H1 (cell line): Measurements from ENCODE around the gene ASAP2. TPM values are rescaled to one million over a fixed set of nuclear protein-coding genes. Genes with fewer than 3 reads are reported as not detected.

Experiments
- CTCF ChIA-PET: fragments of 300-600 bp; sonication (Branson Sonifier 250); formaldehyde crosslinking; loops from one replicate; lab custom pipeline; 2021; ENCODE audit not compliant: partially characterized antibody; lab: Charles Lee
- POLR2A ChIA-PET: fragments of 300-600 bp; sonication (Branson Sonifier 250); formaldehyde crosslinking; loops from one replicate; lab custom pipeline; 2021; ENCODE audit warnings: inconsistent platforms; ENCODE audit not compliant: partially characterized antibody; lab: Charles Lee
- DNase-seq, 2 experiments: peaks; one replicate each; pipeline versions ENCODE4 v3.0.0 to v3.0.0-alpha.2; 2010 to 2022; ENCODE audit warnings: low spot score in 2 of 2, low read depth in 1 of 2, mixed read lengths in 1 of 2
- FAIRE-seq: peaks from 2 replicates; lab custom pipeline; 2011; peaks lifted over from hg19 to GRCh38; lab: Jason Lieb, UNC
- H2AFZ ChIP-seq: 2 replicates; pipeline ENCODE4 v1.8.1; 2012; ENCODE audit warnings: low read length, inconsistent platforms
- H2AK5ac ChIP-seq: 2 replicates; pipeline ENCODE4 v1.6.1; 2013; ENCODE audit warnings: low read depth, low read length
- H2BK120ac ChIP-seq: replicated peaks from 2 replicates; pipeline ENCODE3; 2013; ENCODE audit warnings: low read depth, low read length, inconsistent platforms
- H2BK12ac ChIP-seq: 2 replicates; pipeline ENCODE4 v1.6.1; 2013; ENCODE audit warnings: low read depth, low read length
- H2BK15ac ChIP-seq: 2 replicates; pipeline ENCODE4 v1.6.1; 2013; ENCODE audit warnings: low read length
- H2BK20ac ChIP-seq: 2 replicates; pipeline ENCODE4 v1.6.1; 2013; ENCODE audit warnings: low read length
- H2BK5ac ChIP-seq: 2 replicates; pipeline ENCODE4 v1.6.1; 2013; ENCODE audit warnings: low read depth, low read length
- H3K14ac ChIP-seq: 2 replicates; pipeline ENCODE4 v1.6.1; 2013; ENCODE audit warnings: inconsistent platforms; ENCODE audit not compliant: insufficient read length
- H3K18ac ChIP-seq: 2 replicates; pipeline ENCODE4 v1.6.1; 2013; ENCODE audit warnings: low read length; ENCODE audit errors: extremely low read depth
- H3K23ac ChIP-seq: 2 replicates; pipeline ENCODE4 v1.6.1; 2013; ENCODE audit warnings: inconsistent platforms; ENCODE audit not compliant: insufficient read length
- H3K23me2 ChIP-seq: 2 replicates; pipeline ENCODE4 v1.6.1; 2013; ENCODE audit warnings: low read depth, low read length
- H3K27ac ChIP-seq: 2 replicates; pipeline ENCODE4 v1.6.1; 2011; ENCODE audit warnings: low read depth, low read length, inconsistent platforms
- H3K27me3 ChIP-seq, 4 experiments: replicated peaks in 1 of 4; 1 replicate in 1 of 4; 2 replicates in 3 of 4; pipeline versions ENCODE4 v1.6.1 to v1.8.1; 2011 to 2013; ENCODE audit warnings: low read length in 3 of 4, mild to moderate bottlenecking in 3 of 4, inconsistent platforms in 2 of 4, mixed read lengths in 2 of 4, moderate library complexity in 1 of 4; ENCODE audit not compliant: control insufficient read depth in 3 of 4, insufficient read depth in 3 of 4; ENCODE audit errors: extremely low read depth in 1 of 4
- H3K36me3 ChIP-seq, 4 experiments: 2 replicates each; pipeline versions ENCODE4 v1.6.1 to v1.8.1; 2011 to 2013; ENCODE audit warnings: mild to moderate bottlenecking in 4 of 4, low read length in 3 of 4, moderate library complexity in 2 of 4, control low read depth in 1 of 4, inconsistent platforms in 1 of 4; ENCODE audit not compliant: insufficient read depth in 4 of 4, control insufficient read depth in 2 of 4
- H3K4ac ChIP-seq: replicated peaks from 2 replicates; pipeline ENCODE3; 2013; ENCODE audit warnings: low read length, low read depth, mixed read lengths, inconsistent platforms; ENCODE audit not compliant: insufficient read length
- H3K4me1 ChIP-seq, 4 experiments: replicated peaks in 1 of 4; 1 replicate in 1 of 4; 2 replicates in 3 of 4; pipeline versions ENCODE4 v1.6.1 to v1.8.1; 2011 to 2013; ENCODE audit warnings: low read length in 3 of 4, inconsistent platforms in 2 of 4, mixed read lengths in 1 of 4; ENCODE audit not compliant: insufficient read depth in 4 of 4, control insufficient read depth in 3 of 4
- H3K4me2 ChIP-seq, 2 experiments: 2 replicates each; pipeline versions ENCODE4 v1.6.1 to v1.8.1; 2011 to 2013; ENCODE audit warnings: low read depth in 2 of 2, low read length in 2 of 2, control low read depth in 1 of 2, inconsistent platforms in 1 of 2, mild to moderate bottlenecking in 1 of 2; ENCODE audit not compliant: insufficient read depth in 1 of 2
- H3K4me3 ChIP-seq, 4 experiments: fragments of 200-600, 300-600 bp in 1 of 4; sonication (generic), shearing (Covaris generic), sonication (Bioruptor Twin) in 1 of 4; 2 replicates each; pipeline versions ENCODE4 v1.5.1 to v1.8.1; 2011 to 2016; ENCODE audit warnings: low read length in 4 of 4, low read depth in 3 of 4, control low read depth in 2 of 4, inconsistent platforms in 2 of 4, mild to moderate bottlenecking in 2 of 4, mixed read lengths in 1 of 4, moderate library complexity in 1 of 4; ENCODE audit not compliant: insufficient read depth in 2 of 4; ENCODE audit errors: extremely low read depth in 1 of 4
- H3K56ac ChIP-seq: replicated peaks from 2 replicates; pipeline ENCODE3; 2013; ENCODE audit warnings: low read depth, mild to moderate bottlenecking, mixed read lengths, low read length, inconsistent platforms; ENCODE audit not compliant: insufficient read length
- H3K79me1 ChIP-seq: 2 replicates; pipeline ENCODE4 v1.6.1; 2013; ENCODE audit warnings: low read depth, low read length, control low read depth
- H3K79me2 ChIP-seq, 2 experiments: 2 replicates each; pipeline versions ENCODE4 v1.6.1 to v1.8.1; 2012 to 2013; ENCODE audit warnings: low read length in 2 of 2, mild to moderate bottlenecking in 2 of 2, inconsistent platforms in 1 of 2; ENCODE audit not compliant: insufficient read depth in 2 of 2, control insufficient read depth in 1 of 2
- H3K9ac ChIP-seq, 4 experiments: replicated peaks in 1 of 4; 1 replicate in 1 of 4; 2 replicates in 3 of 4; pipeline versions ENCODE4 v1.6.1 to v1.8.1; 2011 to 2013; ENCODE audit warnings: low read depth in 3 of 4, low read length in 3 of 4, control low read depth in 2 of 4, mild to moderate bottlenecking in 2 of 4, moderate library complexity in 2 of 4, inconsistent platforms in 1 of 4; ENCODE audit errors: extremely low read depth in 1 of 4
- H3K9me3 ChIP-seq, 2 experiments: 2 replicates each; pipeline versions ENCODE4 v1.6.1 to v1.8.1; 2012 to 2013; ENCODE audit warnings: mild to moderate bottlenecking in 2 of 2, moderate library complexity in 2 of 2, control low read depth in 1 of 2, inconsistent platforms in 1 of 2, low read depth in 1 of 2, low read length in 1 of 2, mixed read lengths in 1 of 2; ENCODE audit not compliant: insufficient read depth in 2 of 2
- H4K20me1 ChIP-seq, 2 experiments: replicated peaks in 1 of 2; 2 replicates each; pipeline versions ENCODE3 to v1.8.1; 2011 to 2013; ENCODE audit warnings: inconsistent platforms in 2 of 2, low read length in 2 of 2, mild to moderate bottlenecking in 1 of 2; ENCODE audit not compliant: insufficient read depth in 2 of 2, control insufficient read depth in 1 of 2
- H4K5ac ChIP-seq: 2 replicates; pipeline ENCODE4 v1.6.1; 2013; ENCODE audit warnings: low read length, low read depth, mixed read lengths, inconsistent platforms; ENCODE audit not compliant: insufficient read length
- H4K8ac ChIP-seq: 2 replicates; pipeline ENCODE4 v1.8.0; 2013; ENCODE audit warnings: mild to moderate bottlenecking, moderate library complexity, low read length, inconsistent platforms; ENCODE audit not compliant: insufficient read depth; ENCODE audit errors: extremely low read depth
- H4K91ac ChIP-seq: replicated peaks from 2 replicates; pipeline ENCODE3; 2013; ENCODE audit warnings: low read length, mixed read lengths, inconsistent platforms; ENCODE audit not compliant: insufficient read length
- ASH2L ChIP-seq: fragments of 200-600, 300-600 bp; sonication (generic); IDR thresholded peaks from one replicate; pipeline ENCODE4 v1.7.1; 2017; ENCODE audit warnings: low read length
- BRCA1 ChIP-seq: IDR thresholded peaks from 2 replicates; pipeline ENCODE4 v1.6.1; 2012; ENCODE audit warnings: low read depth, low read length, improper control_type of control experiment
- CREB1 ChIP-seq: IDR thresholded peaks from 2 replicates; pipeline ENCODE4 v1.6.1; 2012; ENCODE audit warnings: inconsistent platforms
- FOSL1 ChIP-seq: IDR thresholded peaks from 2 replicates; pipeline ENCODE4 v1.6.1; 2011; ENCODE audit warnings: mild to moderate bottlenecking, low read depth, low read length, moderate library complexity; ENCODE audit not compliant: insufficient read depth
- GABPA ChIP-seq: IDR thresholded peaks from 2 replicates; pipeline ENCODE4 v1.6.1; 2011; ENCODE audit warnings: mild to moderate bottlenecking, low read length, moderate library complexity, borderline replicate concordance; ENCODE audit not compliant: insufficient read depth
- GTF2F1 ChIP-seq: IDR thresholded peaks from 2 replicates; pipeline ENCODE4 v1.6.1; 2012; ENCODE audit warnings: low read depth, low read length, improper control_type of control experiment, borderline replicate concordance
- JUN ChIP-seq: IDR thresholded peaks from 2 replicates; pipeline ENCODE4 v1.6.1; 2011; ENCODE audit warnings: low read depth, mild to moderate bottlenecking, improper control_type of control experiment, low read length
- MAX ChIP-seq: IDR thresholded peaks from 2 replicates; pipeline ENCODE4 v1.6.1; 2012; ENCODE audit warnings: inconsistent platforms
- POLR2A ChIP-seq, 2 experiments: IDR thresholded peaks; 1 replicate in 1 of 2; 2 replicates in 1 of 2; pipeline ENCODE4 v1.6.1; 2011; ENCODE audit warnings: low read depth in 2 of 2, low read length in 2 of 2, mild to moderate bottlenecking in 2 of 2; ENCODE audit errors: control extremely low read depth in 1 of 2
- POU5F1 ChIP-seq: IDR thresholded peaks from 2 replicates; pipeline ENCODE4 v1.6.1; 2011; ENCODE audit warnings: low read depth, mild to moderate bottlenecking, low read length, moderate library complexity
- RBBP5 ChIP-seq: IDR thresholded peaks from 2 replicates; pipeline ENCODE4 v1.7.1; 2012; ENCODE audit warnings: low read depth, mild to moderate bottlenecking, inconsistent platforms, low read length, moderate library complexity, borderline replicate concordance
- RFX5 ChIP-seq: IDR thresholded peaks from 2 replicates; pipeline ENCODE4 v1.6.1; 2011; ENCODE audit warnings: low read depth, low read length, improper control_type of control experiment, borderline replicate concordance
- SIRT6 ChIP-seq: IDR thresholded peaks from one replicate; pipeline ENCODE4 v1.7.1; 2012; ENCODE audit warnings: low read length, inconsistent platforms
- SP1 ChIP-seq: IDR thresholded peaks from 2 replicates; pipeline ENCODE4 v1.6.1; 2011; ENCODE audit warnings: low read depth, low read length
- SUZ12 ChIP-seq: fragments of 200-600 bp; sonication (generic); IDR thresholded peaks from 2 replicates; pipeline ENCODE4 v1.6.1; 2012; ENCODE audit warnings: mild to moderate bottlenecking, inconsistent platforms, low read length, moderate library complexity, mixed read lengths
- TAF7 ChIP-seq: optimal IDR thresholded peaks from 2 replicates; pipeline ENCODE3; 2011; ENCODE audit warnings: low read depth, mild to moderate bottlenecking, inconsistent platforms, low read length, moderate library complexity, borderline replicate concordance
- TCF12 ChIP-seq: IDR thresholded peaks from 2 replicates; pipeline ENCODE4 v1.6.1; 2011; ENCODE audit warnings: low read depth, mild to moderate bottlenecking, low read length
- WGBS, 2 experiments: shearing (Covaris generic) in 1 of 2; methylation state at CpG; one replicate each; pipeline versions ENCODE4 v1.1.6 to v1.1.7; 2013 to 2015; ENCODE audit warnings: low lambda C conversion rate in 2 of 2, mixed read lengths in 2 of 2, inconsistent platforms in 1 of 2, low coverage in 1 of 2, missing lambda C conversion rate in 1 of 2; ENCODE audit not compliant: insufficient replicate concordance in 2 of 2, insufficient coverage in 1 of 2, insufficient read length in 1 of 2; ENCODE audit errors: extremely low coverage in 1 of 2, missing lambda C conversion rate in 1 of 2; 5-methylcytosine and 5-hydroxymethylcytosine counted together
- polyA plus RNA-seq, 7 experiments: library from polyadenylated mRNA; depleted of rRNA in 3 of 7; stranded (reverse) in 5 of 7; unstranded in 2 of 7; fragments of >200 nt in 5 of 7; fragments of 200-250 nt in 2 of 7; gene quantifications; 1 replicate in 5 of 7; 2 replicates in 1 of 7; 4 replicates in 1 of 7; pipeline versions ENCODE4 v1.2.1 to v1.2.3, GENCODE V29; 2011 to 2013; ENCODE audit warnings: missing spikeins in 2 of 7, mixed read lengths in 2 of 7
- total RNA-seq: library from RNA; stranded (reverse); fragmentation: NEBNext Ultra II Directional; extraction: Animal tissue kit (Norgen Biotek cat#: 25700); gene quantifications from 2 replicates; pipeline ENCODE4 v1.2.1, GENCODE V29; 2021

Gene ASAP2
- total and polyA plus RNA-seq, 2 of the 8 experiments (the other 6 are each of a cell fraction or from before 2014, with no cell fraction given): 10.2 to 18.7 TPM

GRCh38 chr2:9405636-9406035, 199.0 kb downstream of the ASAP2 start:
- Histone ChIP-seq H2BK15ac (no peak overlapping the region), H3K36me3 (peaks cover 0 to 3% (median 0%) of the 10 kb centered on the region in 4 experiments; a peak in 5 of 8 replicates), H3K4me2 (no peak overlapping the region), H3K9me3 (no peaks in the 10 kb centered on the region), H4K20me1 (no peaks in the 10 kb centered on the region), H3K79me2 (no peaks in the 10 kb centered on the region), H4K5ac (no peak overlapping the region), H3K79me1 (no peaks in the 10 kb centered on the region), H2BK12ac (no peak overlapping the region), H3K23me2 (no peaks in the 10 kb centered on the region), H3K27me3 (no peaks in the 10 kb centered on the region), H3K14ac (no peak overlapping the region), H3K4me1 (no peaks in the 10 kb centered on the region), H3K4me3 (no peak overlapping the region), H3K18ac (no peak overlapping the region), H2BK120ac (no peak overlapping the region), H2AFZ (no peak overlapping the region), H3K4ac (no peak overlapping the region), H3K9ac (no peak overlapping the region), H4K91ac (no peak overlapping the region), H4K8ac (no peak overlapping the region), H3K23ac (no peak overlapping the region), H2BK5ac (no peak overlapping the region), H2AK5ac (no peak overlapping the region), H3K27ac (no peak overlapping the region), H3K56ac (no peak overlapping the region), H2BK20ac (no peak overlapping the region)
- FAIRE-seq (no peak), DNase-seq (no peak)
- CTCF ChIA-PET: interaction anchor here (0.6 kb wide), 1 partner anchor 420 kb away, joined by 3 read pairs; no protein-coding TSS in a partner anchor
- WGBS, 2 experiments: 93% methylated on average over 2 of the region's 2 CpGs; no CpG with 5 or more reads in 1 of the 2 experiments
- POLR2A ChIA-PET: no interaction called here
- TF ChIP-seq RFX5 (no peak), SP1 (no peak), POU5F1 (no peak), POLR2A (IDR thresholded peaks at IDR 0.05; ENCODE audit: control extremely low read depth in 1 of 2, low read depth in 2 of 2, low read length in 2 of 2) (no peak), JUN (no peak), SIRT6 (no peak), FOSL1 (no peak), CREB1 (no peak), ASH2L (no peak), GTF2F1 (no peak), MAX (no peak), SUZ12 (no peak), TAF7 (no peak), BRCA1 (no peak), TCF12 (no peak), GABPA (no peak), RBBP5 (no peak)
